Measurements from ENCODE around the gene PAAF1. TPM values are rescaled to one million over a fixed set of nuclear protein-coding genes. Genes with fewer than 3 reads are reported as not detected.

The PAAF1 gene
- total RNA-seq, 4 donors from 2014 or later: 10.7 to 15.4 (median 13.7) TPM

DNA sequence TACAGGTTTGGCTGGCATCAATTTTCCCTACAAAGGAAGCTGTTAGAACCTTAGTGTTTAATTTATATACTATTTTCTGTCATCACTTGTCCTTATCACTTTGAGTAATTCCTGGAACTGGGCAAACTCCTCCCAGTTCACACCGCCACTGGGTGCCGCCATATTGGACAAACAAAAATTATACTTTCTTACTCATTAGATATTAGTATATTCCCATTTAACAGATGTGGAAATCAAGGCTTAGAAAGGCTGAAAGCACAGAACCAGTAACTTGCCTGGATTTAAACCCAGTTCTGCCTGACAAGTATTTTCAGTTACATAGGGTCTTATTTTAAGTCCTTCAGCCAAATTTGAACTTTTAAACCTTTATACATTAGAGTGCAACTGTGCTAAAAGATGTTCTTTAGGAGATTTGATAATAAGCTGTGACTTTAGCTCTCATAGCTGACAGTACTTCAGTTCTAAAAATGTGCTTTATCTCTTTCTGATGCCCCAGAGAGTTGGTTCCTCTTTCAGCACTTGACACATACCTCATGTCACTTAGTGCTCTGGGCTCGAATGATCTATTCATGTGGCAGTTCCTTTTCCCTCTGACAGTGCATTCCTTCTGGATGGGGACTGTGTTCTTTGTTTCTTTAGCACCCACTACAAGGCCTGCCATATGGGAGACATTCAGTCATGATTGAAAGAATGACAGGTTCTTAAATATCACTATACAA lies 25.6 kb upstream of the PAAF1 start:
- 97% methylated on average over 3 of the region's 3 CpGs for WGBS
- no peak for DNase-seq (ENCODE audit: low spot score in 2 of 2)
- no peaks in the 10 kb centered on the region for H3K4me1 ChIP-seq
- TF ChIP-seq POLR2AphosphoS5 (IDR thresholded peaks at IDR 0.05): no peak
- no peak for TF ChIP-seq POLR2A (IDR thresholded peaks at IDR 0.05)
- TF ChIP-seq, protein P1, sequence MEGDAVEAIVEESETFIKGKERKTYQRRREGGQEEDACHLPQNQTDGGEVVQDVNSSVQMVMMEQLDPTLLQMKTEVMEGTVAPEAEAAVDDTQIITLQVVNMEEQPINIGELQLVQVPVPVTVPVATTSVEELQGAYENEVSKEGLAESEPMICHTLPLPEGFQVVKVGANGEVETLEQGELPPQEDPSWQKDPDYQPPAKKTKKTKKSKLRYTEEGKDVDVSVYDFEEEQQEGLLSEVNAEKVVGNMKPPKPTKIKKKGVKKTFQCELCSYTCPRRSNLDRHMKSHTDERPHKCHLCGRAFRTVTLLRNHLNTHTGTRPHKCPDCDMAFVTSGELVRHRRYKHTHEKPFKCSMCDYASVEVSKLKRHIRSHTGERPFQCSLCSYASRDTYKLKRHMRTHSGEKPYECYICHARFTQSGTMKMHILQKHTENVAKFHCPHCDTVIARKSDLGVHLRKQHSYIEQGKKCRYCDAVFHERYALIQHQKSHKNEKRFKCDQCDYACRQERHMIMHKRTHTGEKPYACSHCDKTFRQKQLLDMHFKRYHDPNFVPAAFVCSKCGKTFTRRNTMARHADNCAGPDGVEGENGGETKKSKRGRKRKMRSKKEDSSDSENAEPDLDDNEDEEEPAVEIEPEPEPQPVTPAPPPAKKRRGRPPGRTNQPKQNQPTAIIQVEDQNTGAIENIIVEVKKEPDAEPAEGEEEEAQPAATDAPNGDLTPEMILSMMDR (IDR thresholded peaks at IDR 0.05): no peak
- TF ChIP-seq EP300 (IDR thresholded peaks at IDR 0.05): no peak
- H3K27ac ChIP-seq: no peak overlapping the region
- no peaks in the 10 kb centered on the region for H3K9me3 ChIP-seq
- no peaks in the 10 kb centered on the region for H3K27me3 ChIP-seq
- H3K4me3 ChIP-seq: no peak overlapping the region
- peaks cover 11% of the 10 kb centered on the region for H3K36me3 ChIP-seq

DNA sequence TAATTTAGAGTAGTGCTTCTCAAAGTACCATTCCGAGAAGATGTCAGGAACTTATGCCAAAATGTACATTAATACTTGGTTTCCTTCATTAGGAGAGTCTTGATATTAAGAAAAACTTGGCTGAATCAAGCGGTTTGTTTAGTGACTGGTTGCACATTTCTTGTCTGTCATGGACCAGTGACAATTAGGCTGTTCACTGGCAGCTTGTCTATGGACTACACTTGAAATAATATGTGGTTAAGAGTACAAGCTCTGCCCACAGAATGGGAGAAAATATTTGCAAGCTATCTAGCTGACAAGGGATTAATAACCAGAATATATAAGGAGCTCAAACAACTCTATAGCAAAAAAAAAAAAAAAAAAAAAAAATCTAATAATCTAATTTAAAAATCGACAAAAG lies 24.8 kb upstream of the PAAF1 start:
- WGBS: 83% methylated on average over 3 of the region's 3 CpGs
- no peaks in the 10 kb centered on the region for H3K4me1 ChIP-seq
- H3K36me3 ChIP-seq: peaks cover 11% of the 10 kb centered on the region
- DNase-seq (ENCODE audit: low spot score in 2 of 2): no peak
- H3K27ac ChIP-seq: no peak overlapping the region
- TF ChIP-seq POLR2AphosphoS5 (IDR thresholded peaks at IDR 0.05) (no peak), POLR2A (IDR thresholded peaks at IDR 0.05) (no peak), EP300 (IDR thresholded peaks at IDR 0.05) (no peak)
- TF ChIP-seq, protein P1 (IDR thresholded peaks at IDR 0.05): no peak
- H3K9me3 ChIP-seq: no peaks in the 10 kb centered on the region
- H3K27me3 ChIP-seq: no peaks in the 10 kb centered on the region
- H3K4me3 ChIP-seq: no peak overlapping the region

DNA sequence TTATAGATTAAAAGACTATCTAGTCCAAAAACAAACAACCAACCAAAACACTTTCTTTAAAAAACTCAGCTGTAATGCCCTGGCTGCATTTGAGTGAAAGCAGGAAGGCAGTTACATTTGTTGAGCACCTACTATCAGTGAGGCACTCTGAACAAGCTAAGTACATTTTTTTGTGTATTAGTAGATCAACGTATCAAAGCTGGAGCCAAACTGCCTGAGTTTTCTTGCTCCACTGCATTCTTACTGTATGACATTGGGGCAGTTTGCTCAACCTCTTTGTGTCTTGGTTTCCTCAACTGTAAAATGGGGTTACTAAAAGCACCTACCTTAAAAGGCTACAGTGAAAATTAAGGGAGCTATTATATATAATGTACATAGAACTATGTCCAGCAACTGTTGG lies 22.1 kb upstream of the PAAF1 start:
- 82% methylated on average over 1 of the region's 1 CpG for WGBS
- Histone ChIP-seq H3K4me1 (no peaks in the 10 kb centered on the region), H3K27me3 (no peaks in the 10 kb centered on the region), H3K27ac (no peak overlapping the region), H3K36me3 (peaks cover 6% of the 10 kb centered on the region), H3K4me3 (no peak overlapping the region), H3K9me3 (no peaks in the 10 kb centered on the region)
- TF ChIP-seq EP300 (IDR thresholded peaks at IDR 0.05) (no peak), POLR2AphosphoS5 (IDR thresholded peaks at IDR 0.05) (no peak), POLR2A (IDR thresholded peaks at IDR 0.05) (no peak)
- TF ChIP-seq, protein P1 (IDR thresholded peaks at IDR 0.05): no peak
- no peak for DNase-seq (ENCODE audit: low spot score in 2 of 2)

DNA sequence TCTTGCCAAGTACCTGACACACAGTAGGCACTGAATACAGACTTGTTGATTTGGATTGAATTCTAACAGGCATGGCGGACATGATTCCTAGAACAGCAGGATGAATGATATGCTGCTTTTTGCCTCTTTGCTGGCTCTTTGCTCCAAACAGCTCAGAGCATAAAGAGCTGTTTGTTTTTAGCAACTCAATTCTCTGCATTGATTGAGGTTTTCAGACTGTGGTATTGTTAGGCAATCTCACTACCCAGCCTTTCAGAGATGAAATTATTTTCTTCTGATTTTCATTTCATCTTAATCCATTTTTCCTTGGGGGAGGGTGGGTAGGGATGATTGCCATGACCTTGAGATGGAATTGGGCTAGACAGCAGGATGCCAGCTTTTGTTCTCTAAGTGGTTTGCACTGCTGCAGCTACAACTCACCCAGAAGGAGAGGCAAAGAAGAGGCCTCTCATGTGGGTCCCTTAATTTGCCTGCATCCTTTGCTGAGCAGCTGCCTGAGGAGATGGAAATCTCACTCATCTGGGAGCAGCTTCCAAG lies 20.7 kb upstream of the PAAF1 start:
- H3K36me3 ChIP-seq: peaks cover 6% of the 10 kb centered on the region
- 77% methylated on average over 1 of the region's 1 CpG for WGBS
- no peak for DNase-seq (ENCODE audit: low spot score in 2 of 2)
- no peaks in the 10 kb centered on the region for H3K4me1 ChIP-seq
- no peak overlapping the region for H3K4me3 ChIP-seq
- H3K27ac ChIP-seq: no peak overlapping the region
- TF ChIP-seq EP300 (IDR thresholded peaks at IDR 0.05) (no peak), POLR2AphosphoS5 (IDR thresholded peaks at IDR 0.05) (no peak), POLR2A (IDR thresholded peaks at IDR 0.05) (no peak)
- TF ChIP-seq, protein P1 (IDR thresholded peaks at IDR 0.05): no peak
- H3K9me3 ChIP-seq: no peaks in the 10 kb centered on the region
- H3K27me3 ChIP-seq: no peaks in the 10 kb centered on the region

DNA sequence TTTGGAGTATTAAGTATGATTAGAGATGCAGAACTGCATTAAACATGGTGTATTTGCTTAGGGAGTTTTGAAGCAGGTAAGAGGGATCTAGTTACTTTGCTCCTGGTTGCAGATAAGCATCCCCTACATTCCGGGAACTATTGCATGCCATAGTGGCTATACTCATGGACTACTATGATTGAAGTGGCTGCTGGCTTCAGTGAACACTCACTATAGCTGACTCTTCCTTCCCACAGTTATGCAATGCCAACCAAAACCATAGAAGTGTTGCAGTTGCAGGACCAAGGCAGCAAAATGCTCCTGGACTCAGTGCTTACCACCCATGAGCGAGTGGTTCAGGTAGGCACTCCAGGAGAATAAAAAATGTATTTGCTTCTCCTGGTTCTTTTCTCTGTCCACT lies 17.1 kb upstream of the PAAF1 start:
- DNase-seq (ENCODE audit: low spot score in 2 of 2): no peak
- H3K9me3 ChIP-seq: no peaks in the 10 kb centered on the region
- H3K27ac ChIP-seq: no peak overlapping the region
- H3K36me3 ChIP-seq: peaks cover 6% of the 10 kb centered on the region
- 95% methylated on average over 2 of the region's 2 CpGs for WGBS
- no peaks in the 10 kb centered on the region for H3K4me1 ChIP-seq
- H3K27me3 ChIP-seq: no peaks in the 10 kb centered on the region
- no peak overlapping the region for H3K4me3 ChIP-seq
- TF ChIP-seq, protein P1 (IDR thresholded peaks at IDR 0.05): no peak
- TF ChIP-seq POLR2AphosphoS5 (IDR thresholded peaks at IDR 0.05) (no peak), POLR2A (IDR thresholded peaks at IDR 0.05) (no peak), EP300 (IDR thresholded peaks at IDR 0.05) (no peak)

Data from suprapubic skin (tissue), 4 donors.